GM19035 (cell line): ENCODE data around the gene PDE11A.

Source experiments
- ATAC-seq: cut with Tn5 transposase; IDR thresholded peaks from one replicate; pipeline ENCODE4 v1.9.1; 2021; ENCODE audit not compliant: unreplicated experiment

PDE11A gene

DNA sequence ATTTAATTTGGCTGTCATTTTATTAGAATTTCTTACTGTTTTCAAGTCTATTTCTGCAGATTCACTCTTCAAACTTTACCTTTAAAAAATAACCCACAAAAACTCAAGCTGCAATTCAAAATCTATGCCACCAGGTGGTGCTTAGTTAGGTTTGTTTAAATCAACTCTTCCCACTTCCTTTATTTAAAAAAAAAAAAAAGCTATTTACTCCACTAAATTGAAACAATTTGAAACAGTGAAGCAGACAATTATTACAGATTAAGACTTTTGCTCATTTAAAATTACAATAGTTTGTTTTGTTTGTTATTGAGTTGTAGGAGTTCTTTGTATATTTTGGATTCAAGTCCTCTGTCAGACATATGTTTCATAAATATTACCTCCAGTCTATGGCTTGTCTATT lies 300.0 kb downstream of the PDE11A start:
- no peak for ATAC-seq

DNA sequence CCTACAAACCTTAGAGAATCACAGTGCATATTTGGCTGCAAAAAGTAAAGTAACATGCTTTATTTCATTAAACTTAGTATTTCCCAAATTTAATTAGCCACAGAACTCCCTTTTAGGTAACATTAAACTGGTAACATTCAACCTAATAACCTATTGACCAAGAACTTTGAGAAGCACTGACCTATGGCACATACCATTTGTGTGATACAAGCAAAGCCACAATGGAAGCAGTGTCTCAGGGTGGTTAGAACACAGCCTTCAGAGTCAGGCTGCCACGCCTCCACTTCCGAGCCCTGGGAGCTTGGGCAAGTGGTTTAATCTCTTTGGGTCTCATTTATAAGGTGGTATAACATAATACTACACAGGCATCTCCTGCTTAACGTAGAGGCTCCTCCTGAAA lies 301.4 kb downstream of the PDE11A start:
- no peak for ATAC-seq

DNA sequence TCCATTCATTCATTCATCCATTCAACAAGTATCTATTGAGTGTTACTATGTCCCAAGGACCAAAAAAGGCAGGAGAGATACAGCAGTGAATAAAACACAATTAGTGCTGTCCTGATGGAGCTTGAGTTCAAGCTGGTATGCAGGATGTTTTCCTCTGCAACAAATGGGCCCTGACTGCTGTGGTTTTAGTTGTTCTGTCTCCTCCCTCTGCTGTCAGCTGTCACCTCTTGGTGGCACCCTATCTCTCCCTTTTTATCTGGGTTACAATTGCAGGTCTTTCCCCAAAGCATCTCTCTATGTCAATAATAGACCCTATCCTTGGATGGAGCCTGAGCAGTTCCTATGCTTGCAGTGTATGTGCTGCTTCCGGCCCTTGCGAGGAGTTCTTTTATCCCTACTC lies 304.8 kb downstream of the PDE11A start:
- no peak for ATAC-seq

DNA sequence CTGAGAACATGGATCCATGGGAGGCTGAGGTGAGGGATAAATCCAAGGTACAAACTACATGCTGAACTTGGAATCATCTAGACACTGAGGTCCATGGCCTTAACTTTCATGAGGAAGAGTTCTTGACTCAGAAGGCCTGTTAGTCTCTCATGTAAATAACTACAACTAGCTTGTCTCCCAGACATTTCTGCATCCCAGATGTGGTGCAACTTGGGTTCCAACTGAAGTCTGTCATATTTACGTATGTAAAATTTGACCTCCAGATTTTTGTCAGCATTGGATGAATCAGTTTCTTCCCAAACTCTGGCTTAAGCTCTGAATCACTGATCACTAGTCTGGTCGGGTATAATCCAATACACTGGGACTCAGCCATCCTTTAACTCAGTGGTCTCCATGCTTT lies 306.9 kb downstream of the PDE11A start:
- ATAC-seq, result no peak

DNA sequence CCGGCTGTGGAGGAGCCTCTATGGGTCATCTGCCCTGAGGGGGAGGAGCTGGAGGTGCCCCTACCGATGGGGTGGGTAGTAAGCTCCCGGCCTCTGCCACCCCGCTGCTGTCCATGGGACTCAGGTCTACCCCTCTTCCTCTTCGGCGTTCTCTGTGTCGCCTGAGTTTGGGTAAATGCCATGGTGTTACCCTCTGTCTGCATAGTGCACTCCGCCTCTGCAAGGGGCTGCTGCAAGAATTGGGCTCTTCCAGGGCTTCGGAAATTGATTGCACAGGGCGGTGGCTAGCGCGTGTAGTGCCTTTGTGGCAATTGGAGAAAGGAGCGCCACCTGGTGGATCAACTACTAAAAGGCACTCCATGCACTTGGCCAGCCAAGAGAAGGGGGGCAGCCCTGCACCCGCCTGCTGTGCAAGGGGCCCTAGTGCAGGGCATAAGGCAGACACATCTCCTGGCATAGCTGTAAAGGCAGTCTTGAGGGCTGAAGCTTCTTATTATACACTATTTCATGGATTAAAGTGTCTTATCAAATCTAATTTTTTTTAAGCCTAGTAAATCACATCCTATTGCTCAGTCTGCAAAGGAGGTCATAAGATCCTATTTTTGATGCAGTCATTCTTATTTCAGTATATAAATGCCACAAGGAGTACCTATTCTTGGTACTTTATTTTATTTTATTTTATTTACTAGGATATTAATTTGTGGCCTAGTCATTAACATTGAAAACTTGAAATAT lies 308.9 kb downstream of the PDE11A start:
- ATAC-seq, result peak; percentile 98

DNA sequence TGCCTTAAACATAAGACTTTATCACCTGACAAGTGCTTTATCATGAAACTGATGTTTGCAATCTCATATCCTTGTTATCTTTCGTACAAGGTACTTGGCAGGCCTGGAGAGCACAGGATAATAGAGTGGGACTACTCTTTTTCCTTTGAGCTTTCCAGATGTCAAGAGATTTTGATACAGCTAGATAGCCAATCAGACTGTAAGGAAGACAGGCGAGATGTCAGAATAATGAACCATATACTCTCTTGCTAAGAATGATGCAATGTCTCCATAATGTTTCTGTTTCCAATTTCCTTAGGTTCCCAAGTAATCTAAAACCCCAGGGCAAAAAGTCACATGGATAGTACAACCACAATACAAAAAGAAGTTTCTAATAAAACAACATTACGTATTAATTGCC lies 313.1 kb downstream of the PDE11A start:
- no peak for ATAC-seq

DNA sequence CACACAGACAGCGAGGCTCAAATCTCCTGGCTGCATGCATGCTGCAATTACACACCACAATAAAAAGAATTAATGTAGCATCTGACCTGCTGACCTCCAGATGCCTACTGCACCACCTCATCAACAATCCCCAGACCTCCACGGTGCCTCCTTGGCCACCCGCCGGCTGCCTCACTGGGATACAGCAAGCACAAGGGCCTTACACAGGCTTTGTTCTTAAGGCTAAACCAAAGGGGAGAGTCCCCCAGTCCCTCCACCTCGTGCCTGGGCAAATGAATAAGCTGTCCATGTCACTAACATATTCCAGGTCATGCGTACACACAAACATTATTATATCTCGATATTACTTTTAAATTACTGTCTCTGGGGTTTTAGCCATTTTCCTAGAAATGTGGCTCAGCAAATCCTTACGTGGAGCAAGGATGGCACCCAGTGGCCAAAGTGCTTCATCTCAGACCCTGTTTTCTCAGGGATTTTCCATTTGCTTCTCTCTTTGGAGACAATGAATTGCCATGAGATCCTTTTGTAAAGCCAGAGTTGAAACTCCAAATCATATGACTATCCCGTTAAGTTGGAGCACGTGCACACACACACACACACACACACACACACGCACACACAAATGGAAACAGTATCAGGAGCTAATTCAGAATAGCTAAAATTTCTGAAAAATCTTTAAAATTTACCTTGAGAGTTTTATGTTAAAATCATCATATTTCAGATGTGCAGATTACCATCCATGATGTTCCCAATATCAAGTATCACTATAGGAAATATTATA lies 313.8 kb downstream of the PDE11A start:
- ATAC-seq, result no peak

DNA sequence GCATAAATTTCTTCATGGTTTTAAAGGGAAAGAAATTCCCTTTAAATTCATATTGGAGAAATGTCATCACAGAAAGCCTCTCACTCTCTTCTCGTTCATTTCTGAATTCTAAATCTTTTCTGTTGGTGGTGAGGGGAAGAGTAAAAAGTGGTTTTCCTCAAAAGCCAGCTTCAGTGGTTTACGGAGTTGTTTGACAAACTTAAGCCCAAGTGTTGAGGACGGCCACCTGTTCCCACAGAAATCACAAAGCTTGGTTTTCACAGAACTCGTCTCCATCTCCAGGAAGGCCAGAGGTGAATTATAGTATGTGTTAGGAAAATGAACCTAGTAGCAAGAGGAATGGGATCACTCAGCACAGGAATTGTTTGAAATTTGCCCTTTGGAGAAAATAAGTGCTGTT lies 316.2 kb downstream of the PDE11A start:
- ATAC-seq, result no peak

DNA sequence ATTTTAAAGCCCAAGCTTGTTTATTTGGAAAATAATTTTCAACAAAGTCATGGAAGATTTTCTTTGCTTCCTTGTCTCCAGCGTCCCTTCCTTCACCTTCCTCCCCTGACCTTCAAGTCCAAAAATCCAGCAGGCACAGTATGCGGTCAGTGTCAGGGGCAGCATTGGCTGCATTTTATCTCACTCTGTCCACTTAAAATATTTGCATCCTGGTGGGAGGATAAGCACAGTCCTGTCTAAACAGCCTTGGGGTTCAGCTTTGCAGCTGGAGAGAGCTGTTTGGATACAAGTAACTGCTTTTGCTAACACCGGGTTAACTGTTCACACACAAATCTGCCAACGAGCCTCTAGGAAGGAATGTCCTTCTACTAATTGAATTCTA lies 318.1 kb downstream of the PDE11A start:
- ATAC-seq, result no peak

DNA sequence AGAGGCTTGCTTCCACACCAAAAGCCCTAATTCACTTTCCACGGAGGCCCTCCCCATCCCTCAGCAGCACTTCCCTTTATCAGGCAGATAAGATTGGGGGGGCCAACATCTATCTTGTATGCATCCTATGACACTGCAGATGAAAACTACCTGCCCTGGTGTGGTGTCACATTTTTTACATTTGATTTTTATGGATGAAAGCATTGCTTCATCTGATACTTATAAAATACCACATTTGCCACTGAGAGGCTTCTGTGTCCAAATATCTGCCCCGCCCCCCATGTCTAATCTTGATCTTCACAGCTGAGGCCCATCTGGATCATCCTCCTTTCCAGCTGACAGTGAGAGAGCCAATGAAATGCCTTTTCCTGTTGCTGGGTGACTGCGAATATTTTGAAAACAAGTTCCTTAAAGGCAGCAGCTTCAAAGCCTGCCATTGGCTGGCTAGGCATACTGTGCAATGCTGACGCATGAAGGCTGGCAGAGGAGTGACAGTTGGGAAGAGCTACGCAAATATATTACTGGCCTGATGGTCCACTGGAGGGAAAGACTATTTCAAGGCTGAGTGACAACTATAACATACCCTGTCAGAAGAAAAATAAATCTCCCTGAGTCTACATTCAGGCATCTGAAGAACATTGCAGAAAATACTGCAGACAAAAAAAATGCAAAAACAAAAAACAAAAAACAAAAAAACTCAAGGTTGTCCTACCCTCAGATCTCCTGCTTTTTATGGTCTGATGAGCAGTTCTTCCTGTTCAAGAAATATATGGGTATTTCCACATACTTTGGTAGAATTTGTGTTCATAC lies 318.7 kb downstream of the PDE11A start:
- peak; percentile 38 for ATAC-seq

DNA sequence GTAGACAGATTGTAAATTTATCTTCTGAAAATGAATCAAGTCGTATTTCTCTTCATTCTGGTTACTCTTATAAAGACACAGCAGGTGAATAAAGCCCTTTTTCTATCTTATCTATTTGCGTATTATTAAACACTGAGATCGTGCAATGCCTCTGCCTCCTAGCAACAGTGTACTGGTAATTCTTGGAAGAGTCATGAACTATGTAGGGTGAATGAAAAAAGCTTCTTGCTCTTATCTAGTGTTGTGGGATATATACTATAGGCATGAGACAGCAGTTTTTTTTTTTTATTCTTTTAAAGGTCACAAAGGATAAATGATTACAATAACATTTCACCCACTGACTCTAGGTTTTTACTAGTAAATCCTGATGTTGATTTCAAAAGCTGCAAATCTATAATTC lies 324.2 kb downstream of the PDE11A start:
- no peak for ATAC-seq

DNA sequence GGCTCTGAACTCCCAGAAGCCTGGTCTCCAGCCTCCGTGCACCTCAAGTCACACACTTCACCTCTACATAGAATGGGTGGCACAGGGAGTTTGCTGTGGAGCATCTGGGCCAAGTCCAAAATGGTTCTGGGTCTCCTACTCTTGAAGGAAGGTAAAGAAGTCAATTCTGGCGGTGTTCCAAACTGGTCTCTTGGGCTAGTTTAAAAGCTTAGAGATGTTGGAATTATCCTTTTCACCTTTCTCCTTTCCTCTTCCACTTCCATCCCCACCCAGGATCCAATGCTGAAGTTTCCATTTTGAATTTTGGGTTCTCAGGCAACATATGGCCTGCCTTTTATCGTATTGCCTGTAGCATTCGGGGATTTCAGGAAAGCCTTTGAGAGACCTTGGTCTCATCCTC lies 325.2 kb downstream of the PDE11A start:
- ATAC-seq, result no peak

DNA sequence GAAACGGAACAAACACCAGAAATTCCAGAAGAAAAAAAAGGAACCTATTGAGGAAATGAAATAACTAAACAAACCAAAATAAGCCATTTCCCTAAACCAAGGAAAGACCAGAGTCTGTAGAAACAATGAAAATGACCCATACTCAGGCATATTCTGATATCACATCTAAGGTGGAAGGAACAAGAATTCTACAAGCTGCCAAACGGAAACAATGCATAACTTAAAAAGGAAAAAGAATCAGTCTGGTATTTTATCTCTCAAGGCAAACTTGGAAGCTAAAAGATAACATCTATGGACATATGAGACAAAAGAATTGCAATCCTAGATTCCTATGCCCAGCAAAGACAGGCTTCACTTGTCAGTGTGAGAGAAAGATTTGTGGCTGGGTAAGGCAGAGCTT lies 326.2 kb downstream of the PDE11A start:
- ATAC-seq, result no peak

DNA sequence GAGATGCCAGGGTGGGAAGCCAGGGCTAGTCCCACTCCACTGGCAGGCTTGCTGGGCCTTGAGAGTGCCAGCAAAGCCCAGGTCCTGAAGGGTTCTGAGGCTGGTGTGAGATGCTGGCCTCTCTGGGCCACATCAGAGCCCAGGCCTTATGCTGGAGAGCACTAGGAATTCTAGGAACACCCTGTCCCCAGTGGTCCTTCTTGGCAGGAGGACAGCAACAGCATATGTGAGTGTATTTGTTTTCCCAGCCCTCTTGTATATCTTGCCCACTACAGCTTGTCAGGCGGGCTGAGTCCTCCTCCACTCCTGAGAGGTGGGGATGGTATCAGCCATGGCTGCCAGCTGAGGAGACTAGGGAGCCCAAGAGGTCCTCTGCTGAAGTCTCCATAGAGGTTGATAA lies 327.0 kb downstream of the PDE11A start:
- ATAC-seq, result no peak

DNA sequence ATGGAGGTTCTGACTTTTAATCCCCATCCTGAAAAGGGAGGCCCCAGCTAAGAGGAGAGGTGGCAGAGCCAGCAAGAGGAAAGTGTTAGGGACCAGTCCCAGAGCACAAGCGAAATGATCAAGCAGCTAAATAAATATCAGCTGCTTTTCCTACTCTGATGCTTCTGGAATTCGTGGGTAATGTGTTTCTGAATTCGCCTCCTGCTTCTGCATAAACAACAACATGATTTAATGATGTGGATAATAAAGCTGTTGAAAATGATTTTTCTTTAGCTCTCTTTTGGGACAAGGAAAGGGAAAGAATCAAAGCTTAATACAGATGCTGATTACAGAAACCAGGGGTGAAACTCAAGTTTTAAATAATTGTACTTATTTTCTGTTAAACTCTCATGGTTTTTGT lies 329.7 kb downstream of the PDE11A start:
- no peak for ATAC-seq

DNA sequence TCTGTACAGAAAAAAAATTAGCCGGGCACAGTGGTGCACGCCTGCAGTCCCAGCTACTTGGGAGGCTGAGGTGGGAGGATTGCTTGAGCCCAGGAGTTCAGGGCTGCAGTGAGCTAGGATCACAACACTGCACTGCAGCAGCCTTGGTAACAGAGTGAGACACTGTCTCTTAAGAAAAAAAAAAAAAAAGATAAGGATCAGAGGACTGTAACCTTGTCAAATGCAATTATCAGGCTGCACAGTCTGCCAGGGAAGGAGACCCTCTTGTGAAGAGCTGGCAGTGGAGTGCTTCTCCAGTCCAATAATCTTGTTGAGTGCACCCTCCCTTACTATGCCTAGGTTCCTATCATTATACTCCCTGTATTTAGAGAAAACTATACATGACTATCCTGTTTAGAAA lies 330.7 kb downstream of the PDE11A start:
- no peak for ATAC-seq

DNA sequence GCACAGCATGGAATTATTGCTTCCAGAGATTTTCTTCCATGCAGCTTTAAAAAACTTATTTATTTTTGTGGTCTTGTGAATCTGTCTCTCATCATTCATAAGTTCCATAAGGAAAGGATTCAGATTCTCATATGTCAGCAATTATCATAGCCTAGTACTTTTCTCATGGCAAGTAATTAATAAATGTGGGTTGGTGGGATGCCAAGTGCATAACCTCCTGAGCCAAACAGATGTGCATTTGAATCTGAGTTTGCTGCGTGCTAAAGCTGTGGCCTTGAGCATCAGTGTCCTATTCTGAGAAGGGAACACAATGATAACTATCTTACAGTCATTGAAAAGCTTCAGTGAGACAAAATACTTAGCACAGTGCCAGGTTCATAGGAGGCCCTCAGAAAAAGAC lies 331.9 kb downstream of the PDE11A start:
- ATAC-seq, result no peak

DNA sequence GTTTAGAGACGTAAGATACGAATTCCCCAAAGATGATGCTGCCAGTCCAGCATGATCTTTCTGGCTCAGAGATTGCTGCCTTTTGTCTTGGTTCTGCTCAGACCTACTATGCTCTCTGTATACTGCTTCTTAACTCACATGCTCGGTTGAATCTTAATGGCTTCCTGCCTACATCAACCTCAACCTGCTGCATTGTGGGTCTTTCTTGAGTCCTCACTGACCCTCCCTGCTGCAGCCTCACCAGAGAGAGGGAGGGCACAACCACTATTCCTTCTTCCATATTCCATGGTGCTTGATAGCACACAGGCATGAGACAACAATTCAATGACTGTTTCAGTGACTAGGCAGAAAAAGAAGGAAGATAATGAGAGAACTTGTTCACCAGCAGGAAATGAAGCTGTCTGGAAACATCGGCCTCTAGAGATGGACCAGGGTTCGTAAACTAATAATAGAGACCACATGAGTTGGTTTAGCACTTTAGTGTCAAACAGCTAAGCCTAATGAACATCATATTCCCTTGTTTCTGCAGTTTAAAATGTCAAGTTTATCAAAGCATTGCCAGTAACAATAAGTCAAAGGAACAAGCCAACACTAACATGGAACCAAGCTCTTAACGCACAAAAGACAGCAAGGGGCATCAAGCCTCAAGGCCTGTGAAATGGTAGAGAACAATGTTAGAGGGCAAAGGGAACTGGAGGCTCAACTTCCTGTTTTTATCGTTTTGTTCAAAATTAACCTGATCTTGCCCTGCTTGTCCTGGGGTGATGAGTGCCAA lies 333.9 kb downstream of the PDE11A start:
- ATAC-seq, result no peak

DNA sequence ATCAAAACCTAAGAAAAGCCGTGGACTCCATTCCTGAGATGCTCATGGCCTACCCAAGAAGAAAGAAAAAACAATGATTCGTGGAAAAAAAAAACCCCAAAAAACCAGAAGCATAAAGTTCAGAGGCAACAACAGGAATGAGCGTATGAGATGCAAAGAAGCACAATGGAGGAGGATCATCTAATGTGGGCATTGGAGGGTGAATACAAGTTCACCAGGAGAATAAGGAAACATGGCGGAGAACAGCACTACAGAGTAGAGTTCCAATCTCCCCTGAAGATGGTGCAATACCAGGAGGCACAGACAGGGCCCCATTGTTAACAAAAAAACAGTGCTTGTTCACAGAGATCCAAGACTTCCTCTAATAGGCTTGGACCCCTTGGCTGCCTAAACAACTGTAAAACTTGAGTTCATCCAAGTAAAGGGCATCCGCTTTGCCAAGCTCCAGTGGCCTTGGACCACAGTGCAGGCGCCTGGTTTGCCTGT lies 337.2 kb downstream of the PDE11A start:
- no peak for ATAC-seq

DNA sequence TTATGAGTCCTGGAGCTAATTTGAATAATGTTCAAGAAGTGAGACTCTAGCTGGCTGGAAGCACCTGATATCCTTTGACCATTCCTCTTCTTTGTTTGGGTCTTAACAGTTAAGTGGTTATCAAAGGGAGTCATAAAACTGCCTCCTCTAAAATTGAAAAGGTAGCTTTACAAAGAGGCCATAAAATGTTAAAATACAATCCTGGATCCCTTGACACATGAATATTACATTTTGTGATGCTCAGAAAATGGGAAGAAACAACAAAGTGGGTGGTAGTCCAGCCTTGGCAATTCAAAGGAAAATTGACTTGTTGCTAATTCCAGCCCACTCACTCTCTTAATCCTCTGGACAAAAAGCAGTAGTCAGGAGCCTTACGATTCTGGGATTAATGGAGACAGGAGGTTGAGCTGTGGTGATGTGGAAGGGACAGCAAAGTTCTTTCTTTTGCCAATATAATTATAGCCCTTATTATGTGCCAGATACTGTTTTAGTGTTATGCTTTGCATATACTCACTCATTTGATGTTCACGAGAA lies 339.2 kb downstream of the PDE11A start:
- no peak for ATAC-seq

DNA sequence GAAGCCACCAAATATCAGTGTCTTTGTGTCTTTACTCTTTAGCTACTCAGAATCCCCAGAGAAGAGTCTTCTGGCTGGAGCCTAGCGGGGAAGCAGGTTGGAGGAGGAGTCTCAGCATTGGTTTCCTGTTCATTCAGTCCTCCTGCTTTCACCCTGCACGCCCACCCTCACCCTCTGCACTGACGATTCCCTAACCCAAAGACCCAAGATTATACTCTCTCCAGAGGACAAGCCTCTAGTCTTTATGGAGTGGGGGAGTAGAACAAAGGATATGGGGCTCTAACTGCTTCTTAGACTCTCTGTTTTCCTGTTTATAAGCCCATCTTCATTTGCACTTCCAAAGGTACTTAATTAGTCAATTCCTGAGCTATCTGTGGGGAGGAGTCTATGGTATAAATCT lies 341.2 kb downstream of the PDE11A start:
- ATAC-seq, result no peak
